CD14-positive monocyte (primary cell): ENCODE data around the gene RFLNA. TPM values are rescaled to one million over a fixed set of nuclear protein-coding genes. Genes with fewer than 3 reads are reported as not detected.
A peak's percentile ranks its signal among the peaks of the same experiment; 100 is the strongest.

ENCODE experiments used
- DNase-seq, 3 donors: peaks; one replicate each; pipeline ENCODE4 v3.0.0-alpha.2; 2011 to 2022
- H2AFZ ChIP-seq: 2 replicates; pipeline ENCODE4 v1.6.0; 2012; ENCODE audit warnings: mild to moderate bottlenecking, low read depth, low read length, inconsistent platforms; ENCODE audit not compliant: insufficient read depth, poor library complexity, severe bottlenecking
- H3K27ac ChIP-seq, 2 donors: 1 replicate in 1 of 2; 2 replicates in 1 of 2; pipeline ENCODE4 v1.5.1; 2012 to 2013; ENCODE audit warnings: low read length in 2 of 2, control low read depth in 1 of 2, inconsistent platforms in 1 of 2, low read depth in 1 of 2, mild to moderate bottlenecking in 1 of 2
- H3K27me3 ChIP-seq, 2 donors: one replicate each; pipeline versions ENCODE4 v1.6.0 to v1.6.1; 2011 to 2013; ENCODE audit warnings: low read length in 2 of 2; ENCODE audit not compliant: control insufficient read depth in 2 of 2, insufficient read depth in 2 of 2
- H3K36me3 ChIP-seq, 2 donors: replicated peaks in 1 of 2; 1 replicate in 1 of 2; 2 replicates in 1 of 2; pipeline versions ENCODE4 v1.5.1 to v1.6.1; 2012 to 2013; ENCODE audit warnings: low read length in 2 of 2, control low read depth in 1 of 2, inconsistent platforms in 1 of 2, mild to moderate bottlenecking in 1 of 2; ENCODE audit not compliant: insufficient read depth in 2 of 2, control insufficient read depth in 1 of 2
- H3K4me1 ChIP-seq, 2 donors: 1 replicate in 1 of 2; 2 replicates in 1 of 2; pipeline versions ENCODE4 v1.5.1 to v1.6.1; 2012 to 2013; ENCODE audit warnings: low read length in 2 of 2, control low read depth in 1 of 2, inconsistent platforms in 1 of 2, mild to moderate bottlenecking in 1 of 2, moderate library complexity in 1 of 2; ENCODE audit not compliant: insufficient read depth in 2 of 2, control insufficient read depth in 1 of 2
- H3K4me2 ChIP-seq: replicated peaks from 2 replicates; pipeline ENCODE3; 2012; ENCODE audit warnings: low read length, moderate library complexity, mild to moderate bottlenecking; ENCODE audit not compliant: poor library complexity, severe bottlenecking; ENCODE audit errors: extremely low read depth
- H3K4me3 ChIP-seq, 3 experiments: fragments of 200-600 bp in 1 of 3; sonication (generic) in 1 of 3; replicated peaks in 1 of 3; 1 replicate in 2 of 3; 2 replicates in 1 of 3; pipeline ENCODE4 v1.5.1; 2011 to 2013; ENCODE audit warnings: low read length in 3 of 3, mild to moderate bottlenecking in 3 of 3, control low read depth in 2 of 3, low read depth in 2 of 3, inconsistent platforms in 1 of 3, moderate library complexity in 1 of 3
- H3K79me2 ChIP-seq: 2 replicates; pipeline ENCODE4 v1.6.0; 2012; ENCODE audit warnings: mild to moderate bottlenecking, control low read depth, inconsistent platforms, low read length, moderate library complexity; ENCODE audit not compliant: insufficient read depth
- H3K9ac ChIP-seq: 2 replicates; pipeline ENCODE4 v1.6.0; 2017; ENCODE audit warnings: low read length, mild to moderate bottlenecking; ENCODE audit not compliant: insufficient read depth, poor library complexity, severe bottlenecking
- H3K9me3 ChIP-seq, 2 donors: replicated peaks in 1 of 2; 1 replicate in 1 of 2; 2 replicates in 1 of 2; pipeline versions ENCODE4 v1.5.1 to v1.6.1; 2012 to 2013; ENCODE audit warnings: low read length in 2 of 2, control low read depth in 1 of 2; ENCODE audit not compliant: control insufficient read depth in 1 of 2, insufficient read depth in 1 of 2
- H4K20me1 ChIP-seq: 2 replicates; pipeline ENCODE4 v1.6.0; 2012; ENCODE audit warnings: mild to moderate bottlenecking, low read length, control low read depth, moderate library complexity; ENCODE audit not compliant: insufficient read depth
- H3K27ac Mint-ChIP-seq, 7 donors: one replicate each; pipeline ENCODE4 v1.8.0; 2020; ENCODE audit warnings: mild to moderate bottlenecking in 7 of 7, mixed read lengths in 7 of 7, moderate library complexity in 6 of 7, inconsistent platforms in 2 of 7
- H3K27me3 Mint-ChIP-seq, 3 donors: one replicate each; pipeline ENCODE4 v1.8.0; 2021 to 2022; ENCODE audit warnings: low read depth in 3 of 3, mild to moderate bottlenecking in 3 of 3, mixed read lengths in 3 of 3, moderate library complexity in 3 of 3, inconsistent platforms in 1 of 3
- H3K36me3 Mint-ChIP-seq, 2 donors: one replicate each; pipeline ENCODE4 v1.8.0; 2020; ENCODE audit warnings: mixed read lengths in 2 of 2, inconsistent platforms in 1 of 2, mild to moderate bottlenecking in 1 of 2
- H3K4me1 Mint-ChIP-seq: one replicate; pipeline ENCODE4 v1.8.0; 2020; ENCODE audit warnings: mild to moderate bottlenecking, mixed read lengths
- H3K4me3 Mint-ChIP-seq, 2 donors: one replicate each; pipeline ENCODE4 v1.8.0; 2020; ENCODE audit warnings: mild to moderate bottlenecking in 2 of 2, mixed read lengths in 2 of 2, moderate library complexity in 1 of 2
- H3K9me3 Mint-ChIP-seq, 7 donors: one replicate each; pipeline ENCODE4 v1.8.0; 2020 to 2022; ENCODE audit warnings: mixed read lengths in 7 of 7, mild to moderate bottlenecking in 6 of 7, moderate library complexity in 6 of 7, inconsistent platforms in 2 of 7
- WGBS: methylation state at CpG from one replicate; pipeline ENCODE4 v1.1.5; 2013; ENCODE audit warnings: missing lambda C conversion rate; ENCODE audit not compliant: insufficient coverage; 5-methylcytosine and 5-hydroxymethylcytosine counted together
- intact Hi-C, 2 donors: fragments of 100-400 bp; cut with micrococcal nuclease; formaldehyde crosslinking; loops; one replicate each; pipeline versions ENCODE4 v1.15.0 to v1.15.1; 2023
- polyA plus RNA-seq, 3 donors: library from polyadenylated mRNA; depleted of rRNA in 1 of 3; unstranded in 2 of 3; stranded (reverse) in 1 of 3; fragments of 300-500 nt in 2 of 3; fragments of >200 nt in 1 of 3; fragmentation: Illumina TruSeq in 2 of 3; gene quantifications; 1 replicate in 2 of 3; 2 replicates in 1 of 3; pipeline ENCODE4 v1.2.3, GENCODE V29; 2012 to 2021
- TF ChIP-seq, protein P1 (sequence below): fragments of 200-600 bp; IDR thresholded peaks from one replicate; pipeline ENCODE4 v1.8.0; 2022; ENCODE audit warnings: antibody characterized with exemption, mild to moderate bottlenecking

RFLNA gene
- polyA plus RNA-seq, 3 donors = not detected

DNA sequence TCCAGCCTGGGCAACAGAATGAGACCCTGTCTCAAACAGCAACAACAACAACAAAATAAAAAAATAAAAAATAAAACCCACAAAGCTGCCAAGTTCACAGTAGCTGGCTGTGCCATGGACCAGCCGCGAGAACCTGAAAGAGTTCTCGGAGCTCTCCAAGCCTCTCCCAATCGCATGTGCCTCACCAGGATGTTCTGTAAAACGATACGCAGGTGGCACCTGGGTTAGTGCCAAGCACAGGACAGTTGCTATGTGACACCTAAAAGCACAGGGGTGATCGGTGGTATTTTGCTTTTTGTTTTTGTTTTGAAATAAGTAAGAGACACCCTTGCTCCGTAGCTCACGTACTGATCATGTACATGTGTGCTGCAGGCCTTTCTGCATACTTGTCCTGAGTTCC lies 52.4 kb downstream of the RFLNA start:
- intact Hi-C loops = no loop called here
- H3K27me3 Mint-ChIP-seq = peaks cover 0 to 1% (median 0%) of the 10 kb centered on the region in 3 donors
- WGBS = 96% methylated on average over 9 of the region's 9 CpGs
- H3K36me3 Mint-ChIP-seq = peaks cover 80 to 98% of the 10 kb centered on the region in 2 donors
- no peak overlapping the region for H3K4me3 ChIP-seq
- H3K79me2 ChIP-seq = no peaks in the 10 kb centered on the region
- H3K4me2 ChIP-seq = no peak overlapping the region
- no peak overlapping the region for H3K4me3 Mint-ChIP-seq
- H3K9me3 Mint-ChIP-seq = no peaks in the 10 kb centered on the region
- H3K9ac ChIP-seq = no peak overlapping the region
- TF ChIP-seq, protein P1, sequence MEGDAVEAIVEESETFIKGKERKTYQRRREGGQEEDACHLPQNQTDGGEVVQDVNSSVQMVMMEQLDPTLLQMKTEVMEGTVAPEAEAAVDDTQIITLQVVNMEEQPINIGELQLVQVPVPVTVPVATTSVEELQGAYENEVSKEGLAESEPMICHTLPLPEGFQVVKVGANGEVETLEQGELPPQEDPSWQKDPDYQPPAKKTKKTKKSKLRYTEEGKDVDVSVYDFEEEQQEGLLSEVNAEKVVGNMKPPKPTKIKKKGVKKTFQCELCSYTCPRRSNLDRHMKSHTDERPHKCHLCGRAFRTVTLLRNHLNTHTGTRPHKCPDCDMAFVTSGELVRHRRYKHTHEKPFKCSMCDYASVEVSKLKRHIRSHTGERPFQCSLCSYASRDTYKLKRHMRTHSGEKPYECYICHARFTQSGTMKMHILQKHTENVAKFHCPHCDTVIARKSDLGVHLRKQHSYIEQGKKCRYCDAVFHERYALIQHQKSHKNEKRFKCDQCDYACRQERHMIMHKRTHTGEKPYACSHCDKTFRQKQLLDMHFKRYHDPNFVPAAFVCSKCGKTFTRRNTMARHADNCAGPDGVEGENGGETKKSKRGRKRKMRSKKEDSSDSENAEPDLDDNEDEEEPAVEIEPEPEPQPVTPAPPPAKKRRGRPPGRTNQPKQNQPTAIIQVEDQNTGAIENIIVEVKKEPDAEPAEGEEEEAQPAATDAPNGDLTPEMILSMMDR = no peak
- H3K27ac ChIP-seq = no peak overlapping the region
- H4K20me1 ChIP-seq = peaks cover 95% of the 10 kb centered on the region
- no peak overlapping the region for H2AFZ ChIP-seq
- H3K36me3 ChIP-seq = peaks cover 94 to 100% of the 10 kb centered on the region in 2 donors
- H3K27ac Mint-ChIP-seq = no peak overlapping the region
- H3K4me1 Mint-ChIP-seq = no peaks in the 10 kb centered on the region
- no peaks in the 10 kb centered on the region for H3K4me1 ChIP-seq
- no peaks in the 10 kb centered on the region for H3K27me3 ChIP-seq
- H3K9me3 ChIP-seq = no peaks in the 10 kb centered on the region
- no peak for DNase-seq

DNA sequence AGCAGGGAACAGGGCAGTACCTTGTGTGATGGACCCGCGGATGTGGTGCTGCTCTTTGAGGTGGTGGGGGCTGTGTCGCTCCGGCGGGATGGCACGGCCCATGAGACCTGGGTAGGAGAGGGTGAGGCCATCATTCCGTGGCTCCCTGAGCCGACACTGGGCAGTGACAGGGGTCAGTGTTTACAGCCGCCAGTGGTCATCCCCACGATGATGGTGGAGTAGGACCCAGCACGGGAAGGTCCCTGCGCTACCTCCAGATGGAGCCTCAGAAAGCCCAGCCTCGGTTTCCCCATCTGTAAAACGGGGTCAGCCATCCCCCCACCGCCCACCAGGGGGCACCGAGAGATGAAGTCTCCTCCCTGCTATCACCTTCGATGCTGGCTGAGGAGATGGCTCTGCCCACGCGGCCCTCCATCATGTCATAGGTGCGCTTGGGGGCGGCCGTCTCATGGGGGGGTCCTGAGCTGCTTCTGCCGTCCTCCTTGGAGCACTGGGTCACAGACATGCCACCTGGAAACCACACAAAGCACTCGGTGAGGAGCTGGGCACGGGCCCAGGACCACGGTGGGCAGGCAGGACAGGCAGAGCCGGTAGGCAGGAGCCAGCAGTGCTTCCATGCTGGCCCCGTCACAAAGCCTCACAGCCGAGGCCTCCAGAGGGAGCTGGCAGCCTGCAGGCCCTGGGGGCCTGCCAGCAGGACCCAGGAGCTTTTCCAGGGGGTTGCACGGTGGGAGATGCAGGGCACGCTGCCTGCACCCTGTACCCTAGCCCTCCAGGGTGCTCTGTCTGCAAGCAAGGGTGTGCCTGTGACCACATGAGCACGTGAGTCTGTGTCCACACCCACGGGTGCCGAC lies 53.1 kb downstream of the RFLNA start:
- no peaks in the 10 kb centered on the region for H3K27me3 Mint-ChIP-seq
- DNase-seq = peak in 2 of 3 donors; percentile 15 to 21
- Histone ChIP-seq H3K9ac (no peak overlapping the region), H3K27me3 (no peaks in the 10 kb centered on the region), H3K9me3 (no peaks in the 10 kb centered on the region), H3K4me3 (no peak overlapping the region), H3K36me3 (peaks cover 94 to 100% of the 10 kb centered on the region in 2 donors), H3K4me2 (no peak overlapping the region), H3K27ac (no peak overlapping the region), H2AFZ (no peak overlapping the region), H3K4me1 (no peaks in the 10 kb centered on the region), H4K20me1 (peaks cover 96% of the 10 kb centered on the region), H3K79me2 (no peaks in the 10 kb centered on the region)
- H3K27ac Mint-ChIP-seq = peak overlapping the region in 2 of 7 donors; percentile 49 to 76
- no peak overlapping the region for H3K4me3 Mint-ChIP-seq
- intact Hi-C loops = no loop called here
- H3K9me3 Mint-ChIP-seq = no peaks in the 10 kb centered on the region
- peaks cover 77 to 98% of the 10 kb centered on the region in 2 donors for H3K36me3 Mint-ChIP-seq
- TF ChIP-seq, protein P1 = peak; percentile 67
- H3K4me1 Mint-ChIP-seq = peaks cover 2% of the 10 kb centered on the region
- 94% methylated on average over 34 of the region's 34 CpGs for WGBS
